CD14-positive monocyte (primary cell): Measurements from ENCODE around the gene PARVG. TPM values are rescaled to one million over a fixed set of nuclear protein-coding genes. Genes with fewer than 3 reads are reported as not detected.
A peak's percentile ranks its signal among the peaks of the same experiment; 100 is the strongest.

Experiments used
- DNase-seq, 3 donors: peaks; one replicate each; pipeline ENCODE4 v3.0.0-alpha.2; 2011 to 2022
- H2AFZ ChIP-seq: 2 replicates; pipeline ENCODE4 v1.6.0; 2012; ENCODE audit warnings: mild to moderate bottlenecking, low read depth, low read length, inconsistent platforms; ENCODE audit not compliant: insufficient read depth, poor library complexity, severe bottlenecking
- H3K27ac ChIP-seq, 2 donors: 1 replicate in 1 of 2; 2 replicates in 1 of 2; pipeline ENCODE4 v1.5.1; 2012 to 2013; ENCODE audit warnings: low read length in 2 of 2, control low read depth in 1 of 2, inconsistent platforms in 1 of 2, low read depth in 1 of 2, mild to moderate bottlenecking in 1 of 2
- H3K27me3 ChIP-seq, 2 donors: one replicate each; pipeline versions ENCODE4 v1.6.0 to v1.6.1; 2011 to 2013; ENCODE audit warnings: low read length in 2 of 2; ENCODE audit not compliant: control insufficient read depth in 2 of 2, insufficient read depth in 2 of 2
- H3K36me3 ChIP-seq, 2 donors: replicated peaks in 1 of 2; 1 replicate in 1 of 2; 2 replicates in 1 of 2; pipeline versions ENCODE4 v1.5.1 to v1.6.1; 2012 to 2013; ENCODE audit warnings: low read length in 2 of 2, control low read depth in 1 of 2, inconsistent platforms in 1 of 2, mild to moderate bottlenecking in 1 of 2; ENCODE audit not compliant: insufficient read depth in 2 of 2, control insufficient read depth in 1 of 2
- H3K4me1 ChIP-seq, 2 donors: 1 replicate in 1 of 2; 2 replicates in 1 of 2; pipeline versions ENCODE4 v1.5.1 to v1.6.1; 2012 to 2013; ENCODE audit warnings: low read length in 2 of 2, control low read depth in 1 of 2, inconsistent platforms in 1 of 2, mild to moderate bottlenecking in 1 of 2, moderate library complexity in 1 of 2; ENCODE audit not compliant: insufficient read depth in 2 of 2, control insufficient read depth in 1 of 2
- H3K4me2 ChIP-seq: replicated peaks from 2 replicates; pipeline ENCODE3; 2012; ENCODE audit warnings: low read length, moderate library complexity, mild to moderate bottlenecking; ENCODE audit not compliant: poor library complexity, severe bottlenecking; ENCODE audit errors: extremely low read depth
- H3K4me3 ChIP-seq, 3 experiments: fragments of 200-600 bp in 1 of 3; sonication (generic) in 1 of 3; replicated peaks in 1 of 3; 1 replicate in 2 of 3; 2 replicates in 1 of 3; pipeline ENCODE4 v1.5.1; 2011 to 2013; ENCODE audit warnings: low read length in 3 of 3, mild to moderate bottlenecking in 3 of 3, control low read depth in 2 of 3, low read depth in 2 of 3, inconsistent platforms in 1 of 3, moderate library complexity in 1 of 3
- H3K79me2 ChIP-seq: 2 replicates; pipeline ENCODE4 v1.6.0; 2012; ENCODE audit warnings: mild to moderate bottlenecking, control low read depth, inconsistent platforms, low read length, moderate library complexity; ENCODE audit not compliant: insufficient read depth
- H3K9ac ChIP-seq: 2 replicates; pipeline ENCODE4 v1.6.0; 2017; ENCODE audit warnings: low read length, mild to moderate bottlenecking; ENCODE audit not compliant: insufficient read depth, poor library complexity, severe bottlenecking
- H3K9me3 ChIP-seq, 2 donors: replicated peaks in 1 of 2; 1 replicate in 1 of 2; 2 replicates in 1 of 2; pipeline versions ENCODE4 v1.5.1 to v1.6.1; 2012 to 2013; ENCODE audit warnings: low read length in 2 of 2, control low read depth in 1 of 2; ENCODE audit not compliant: control insufficient read depth in 1 of 2, insufficient read depth in 1 of 2
- H4K20me1 ChIP-seq: 2 replicates; pipeline ENCODE4 v1.6.0; 2012; ENCODE audit warnings: mild to moderate bottlenecking, low read length, control low read depth, moderate library complexity; ENCODE audit not compliant: insufficient read depth
- H3K27ac Mint-ChIP-seq, 7 donors: one replicate each; pipeline ENCODE4 v1.8.0; 2020; ENCODE audit warnings: mild to moderate bottlenecking in 7 of 7, mixed read lengths in 7 of 7, moderate library complexity in 6 of 7, inconsistent platforms in 2 of 7
- H3K27me3 Mint-ChIP-seq, 3 donors: one replicate each; pipeline ENCODE4 v1.8.0; 2021 to 2022; ENCODE audit warnings: low read depth in 3 of 3, mild to moderate bottlenecking in 3 of 3, mixed read lengths in 3 of 3, moderate library complexity in 3 of 3, inconsistent platforms in 1 of 3
- H3K36me3 Mint-ChIP-seq, 2 donors: one replicate each; pipeline ENCODE4 v1.8.0; 2020; ENCODE audit warnings: mixed read lengths in 2 of 2, inconsistent platforms in 1 of 2, mild to moderate bottlenecking in 1 of 2
- H3K4me1 Mint-ChIP-seq: one replicate; pipeline ENCODE4 v1.8.0; 2020; ENCODE audit warnings: mild to moderate bottlenecking, mixed read lengths
- H3K4me3 Mint-ChIP-seq, 2 donors: one replicate each; pipeline ENCODE4 v1.8.0; 2020; ENCODE audit warnings: mild to moderate bottlenecking in 2 of 2, mixed read lengths in 2 of 2, moderate library complexity in 1 of 2
- H3K9me3 Mint-ChIP-seq, 7 donors: one replicate each; pipeline ENCODE4 v1.8.0; 2020 to 2022; ENCODE audit warnings: mixed read lengths in 7 of 7, mild to moderate bottlenecking in 6 of 7, moderate library complexity in 6 of 7, inconsistent platforms in 2 of 7
- WGBS: methylation state at CpG from one replicate; pipeline ENCODE4 v1.1.5; 2013; ENCODE audit warnings: missing lambda C conversion rate; ENCODE audit not compliant: insufficient coverage; 5-methylcytosine and 5-hydroxymethylcytosine counted together
- intact Hi-C, 2 donors: fragments of 100-400 bp; cut with micrococcal nuclease; formaldehyde crosslinking; loops; one replicate each; pipeline versions ENCODE4 v1.15.0 to v1.15.1; 2023
- polyA plus RNA-seq, 3 donors: library from polyadenylated mRNA; depleted of rRNA in 1 of 3; unstranded in 2 of 3; stranded (reverse) in 1 of 3; fragments of 300-500 nt in 2 of 3; fragments of >200 nt in 1 of 3; fragmentation: Illumina TruSeq in 2 of 3; gene quantifications; 1 replicate in 2 of 3; 2 replicates in 1 of 3; pipeline ENCODE4 v1.2.3, GENCODE V29; 2012 to 2021
- TF ChIP-seq, protein P1 (sequence below): fragments of 200-600 bp; IDR thresholded peaks from one replicate; pipeline ENCODE4 v1.8.0; 2022; ENCODE audit warnings: antibody characterized with exemption, mild to moderate bottlenecking

Gene PARVG
- polyA plus RNA-seq, 3 donors, result 169 to 577 (median 190) TPM

DNA sequence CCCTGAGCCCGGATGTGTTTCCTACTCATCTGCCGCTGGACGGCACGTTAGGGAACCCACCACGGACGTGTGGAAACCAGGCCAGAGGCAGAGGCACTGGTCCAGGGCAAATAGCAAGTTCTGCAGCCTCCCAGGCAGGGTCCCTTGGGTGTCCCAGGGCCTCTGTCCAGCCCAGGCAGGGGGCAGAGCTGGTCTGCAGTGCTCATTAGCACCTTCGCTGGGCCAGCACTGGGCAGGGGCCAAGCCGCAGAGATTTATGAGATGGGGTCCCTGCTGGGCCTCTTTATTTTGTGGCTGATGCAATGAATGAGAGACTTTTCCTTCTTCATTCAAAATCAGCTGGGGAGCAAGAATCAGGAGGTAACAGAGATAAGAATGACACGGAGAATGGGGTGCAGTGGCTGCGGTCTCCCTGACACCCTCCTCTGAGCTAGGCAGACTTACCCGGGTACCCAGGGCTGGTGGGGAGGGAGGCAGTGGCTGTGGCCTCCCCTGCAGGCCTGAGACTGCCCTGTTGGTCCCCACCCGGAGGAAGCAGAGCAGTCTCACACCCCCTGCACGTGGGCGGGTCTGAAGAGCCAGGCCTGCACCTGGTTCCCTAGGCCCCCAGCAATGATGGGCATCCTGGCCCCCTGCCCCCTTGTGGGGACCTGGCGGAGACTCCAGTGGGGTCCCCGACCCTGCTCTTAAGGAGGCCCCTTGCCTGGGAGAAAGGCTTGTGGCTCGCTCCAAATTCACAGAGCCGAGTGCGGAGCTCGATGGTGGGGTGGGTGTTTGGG lies 14.0 kb upstream of the PARVG start:
- Mint-ChIP-seq H3K4me1 (peaks cover 11% of the 10 kb centered on the region), H3K27me3 (peaks cover 0 to 2% (median 0%) of the 10 kb centered on the region in 3 donors), H3K4me3 (no peak overlapping the region), H3K9me3 (no peaks in the 10 kb centered on the region), H3K27ac (peak overlapping the region in 1 of 7 donors; percentile 61), H3K36me3 (peaks cover 24 to 48% of the 10 kb centered on the region in 2 donors)
- H2AFZ ChIP-seq, result no peak overlapping the region
- H3K9me3 ChIP-seq, result no peaks in the 10 kb centered on the region
- H3K79me2 ChIP-seq, result no peaks in the 10 kb centered on the region
- no peak for DNase-seq
- TF ChIP-seq, protein P1, sequence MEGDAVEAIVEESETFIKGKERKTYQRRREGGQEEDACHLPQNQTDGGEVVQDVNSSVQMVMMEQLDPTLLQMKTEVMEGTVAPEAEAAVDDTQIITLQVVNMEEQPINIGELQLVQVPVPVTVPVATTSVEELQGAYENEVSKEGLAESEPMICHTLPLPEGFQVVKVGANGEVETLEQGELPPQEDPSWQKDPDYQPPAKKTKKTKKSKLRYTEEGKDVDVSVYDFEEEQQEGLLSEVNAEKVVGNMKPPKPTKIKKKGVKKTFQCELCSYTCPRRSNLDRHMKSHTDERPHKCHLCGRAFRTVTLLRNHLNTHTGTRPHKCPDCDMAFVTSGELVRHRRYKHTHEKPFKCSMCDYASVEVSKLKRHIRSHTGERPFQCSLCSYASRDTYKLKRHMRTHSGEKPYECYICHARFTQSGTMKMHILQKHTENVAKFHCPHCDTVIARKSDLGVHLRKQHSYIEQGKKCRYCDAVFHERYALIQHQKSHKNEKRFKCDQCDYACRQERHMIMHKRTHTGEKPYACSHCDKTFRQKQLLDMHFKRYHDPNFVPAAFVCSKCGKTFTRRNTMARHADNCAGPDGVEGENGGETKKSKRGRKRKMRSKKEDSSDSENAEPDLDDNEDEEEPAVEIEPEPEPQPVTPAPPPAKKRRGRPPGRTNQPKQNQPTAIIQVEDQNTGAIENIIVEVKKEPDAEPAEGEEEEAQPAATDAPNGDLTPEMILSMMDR, result no peak
- H3K4me1 ChIP-seq, result peaks cover 9% of the 10 kb centered on the region in 2 donors
- no peak overlapping the region for H3K4me2 ChIP-seq
- H3K9ac ChIP-seq, result no peak overlapping the region
- no peaks in the 10 kb centered on the region for H3K27me3 ChIP-seq
- intact Hi-C loops, result no loop called here
- H3K36me3 ChIP-seq, result peaks cover 2 to 26% of the 10 kb centered on the region in 2 donors
- H3K27ac ChIP-seq, result no peak overlapping the region
- no peaks in the 10 kb centered on the region for H4K20me1 ChIP-seq
- 91% methylated on average over 17 of the region's 20 CpGs for WGBS
- H3K4me3 ChIP-seq, result no peak overlapping the region

DNA sequence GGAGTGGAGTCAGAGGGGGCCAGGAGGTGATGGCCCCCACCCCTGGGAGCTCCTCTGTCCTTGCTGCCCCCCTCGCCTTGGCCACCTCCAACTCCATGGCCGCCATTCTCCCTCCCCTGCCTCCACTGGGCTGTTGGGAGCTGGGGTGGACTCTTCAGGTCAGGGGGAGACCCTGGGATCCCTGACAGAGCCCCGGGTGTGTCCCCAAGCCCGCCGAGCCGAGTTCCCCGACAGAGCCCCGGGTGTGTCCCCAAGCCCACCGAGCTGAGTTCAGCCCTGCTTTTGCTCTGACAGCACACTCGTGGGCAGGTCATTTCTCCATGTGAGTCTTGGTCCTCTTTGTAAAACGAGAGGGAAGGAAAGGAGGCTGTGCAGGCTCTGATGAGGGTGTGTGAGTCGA lies 13.2 kb upstream of the PARVG start:
- peaks cover 21 to 45% of the 10 kb centered on the region in 2 donors for H3K36me3 Mint-ChIP-seq
- H3K27me3 Mint-ChIP-seq, result peaks cover 0 to 2% (median 0%) of the 10 kb centered on the region in 3 donors
- H3K4me1 Mint-ChIP-seq, result peaks cover 19% of the 10 kb centered on the region
- Histone ChIP-seq H3K79me2 (no peaks in the 10 kb centered on the region), H2AFZ (no peak overlapping the region), H3K4me2 (no peak overlapping the region), H4K20me1 (no peaks in the 10 kb centered on the region), H3K27ac (no peak overlapping the region), H3K9ac (no peak overlapping the region), H3K4me3 (no peak overlapping the region), H3K27me3 (no peaks in the 10 kb centered on the region), H3K36me3 (peaks cover 2 to 26% of the 10 kb centered on the region in 2 donors), H3K4me1 (peaks cover 17% of the 10 kb centered on the region in 2 donors), H3K9me3 (no peaks in the 10 kb centered on the region)
- H3K27ac Mint-ChIP-seq, result peak overlapping the region in 2 of 7 donors; percentile 59 to 74
- intact Hi-C loops, result no loop called here
- H3K4me3 Mint-ChIP-seq, result no peak overlapping the region
- H3K9me3 Mint-ChIP-seq, result no peaks in the 10 kb centered on the region
- no peak for DNase-seq
- TF ChIP-seq, protein P1, result no peak
- WGBS, result 84% methylated on average over 2 of the region's 12 CpGs
